Neural crest cell (in vitro differentiated cells): ENCODE results near the gene RAG2. TPM values are rescaled to one million over a fixed set of nuclear protein-coding genes. Genes with fewer than 3 reads are reported as not detected.

ENCODE experiments used
- DNase-seq: peaks from one replicate; pipeline ENCODE4 v3.0.0; 2021; ENCODE audit warnings: low read depth, mixed read lengths, low spot score
- H3K27ac Mint-ChIP-seq: one replicate; pipeline ENCODE4 v1.8.0; 2021; ENCODE audit warnings: mild to moderate bottlenecking, mixed read lengths; ENCODE audit not compliant: unreplicated experiment
- H3K27me3 Mint-ChIP-seq: 2 replicates; pipeline ENCODE4 v1.8.0; 2021; ENCODE audit warnings: low read depth, mild to moderate bottlenecking, mixed read lengths
- H3K36me3 Mint-ChIP-seq: 2 replicates; pipeline ENCODE4 v1.8.0; 2021; ENCODE audit warnings: low read depth, mild to moderate bottlenecking, mixed read lengths
- H3K4me1 Mint-ChIP-seq: 2 replicates; pipeline ENCODE4 v1.8.0; 2021; ENCODE audit warnings: mixed read lengths
- H3K4me3 Mint-ChIP-seq: one replicate; pipeline ENCODE4 v1.8.0; 2021; ENCODE audit warnings: mild to moderate bottlenecking, mixed read lengths
- H3K9me3 Mint-ChIP-seq: 2 replicates; pipeline ENCODE4 v1.8.0; 2021; ENCODE audit warnings: mixed read lengths
- CTCF ChIP-seq: fragments of 200-600 bp; sonication (generic); conservative IDR thresholded peaks from 2 replicates; pipeline ENCODE4 v1.5.0; 2021; ENCODE audit warnings: antibody characterized with exemption, mild to moderate bottlenecking
- total RNA-seq: library from RNA; stranded (reverse); gene quantifications from 2 replicates; pipeline ENCODE4 v1.2.1, GENCODE V29; 2021

The RAG2 gene
- total RNA-seq, 1 donor from 2014 or later = not detected

- H3K27ac Mint-ChIP-seq = no peak overlapping the region
- peaks cover 5% of the 10 kb centered on the region for H3K4me1 Mint-ChIP-seq
- no peak for TF ChIP-seq CTCF
- DNase-seq = no peak
- no peaks in the 10 kb centered on the region for H3K27me3 Mint-ChIP-seq
- no peak overlapping the region for H3K4me3 Mint-ChIP-seq
- no peaks in the 10 kb centered on the region for H3K36me3 Mint-ChIP-seq
- no peaks in the 10 kb centered on the region for H3K9me3 Mint-ChIP-seq
These were observed 2.1 kb upstream of the RAG2 start for GRCh38 chr11:36600180-36600579.

DNA sequence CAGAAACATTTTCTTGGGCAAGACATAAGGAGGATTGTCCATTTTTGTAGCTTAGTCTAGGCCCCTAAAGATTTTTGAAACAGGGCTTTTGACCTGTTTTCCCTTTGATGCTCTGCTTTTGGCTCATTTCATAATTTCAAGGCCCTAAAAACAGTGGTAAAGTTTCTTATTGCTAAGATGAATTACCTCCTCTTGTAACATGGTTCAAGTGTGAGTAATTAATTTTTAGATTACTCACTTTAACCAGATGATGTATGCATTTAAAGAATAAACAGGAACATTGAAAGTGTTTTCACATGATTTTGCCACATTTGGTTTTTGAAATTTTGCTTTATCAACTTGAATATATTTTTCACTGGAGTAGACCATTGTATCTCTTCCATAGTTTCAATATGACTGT is 1.2 kb downstream of the RAG2 start:
- H3K9me3 Mint-ChIP-seq = peaks cover 5% of the 10 kb centered on the region
- no peak for TF ChIP-seq CTCF
- no peak overlapping the region for H3K4me3 Mint-ChIP-seq
- no peak for DNase-seq
- H3K27ac Mint-ChIP-seq = no peak overlapping the region
- peaks cover 12% of the 10 kb centered on the region for H3K27me3 Mint-ChIP-seq
- peaks cover 15% of the 10 kb centered on the region for H3K4me1 Mint-ChIP-seq
- H3K36me3 Mint-ChIP-seq = no peaks in the 10 kb centered on the region

DNA sequence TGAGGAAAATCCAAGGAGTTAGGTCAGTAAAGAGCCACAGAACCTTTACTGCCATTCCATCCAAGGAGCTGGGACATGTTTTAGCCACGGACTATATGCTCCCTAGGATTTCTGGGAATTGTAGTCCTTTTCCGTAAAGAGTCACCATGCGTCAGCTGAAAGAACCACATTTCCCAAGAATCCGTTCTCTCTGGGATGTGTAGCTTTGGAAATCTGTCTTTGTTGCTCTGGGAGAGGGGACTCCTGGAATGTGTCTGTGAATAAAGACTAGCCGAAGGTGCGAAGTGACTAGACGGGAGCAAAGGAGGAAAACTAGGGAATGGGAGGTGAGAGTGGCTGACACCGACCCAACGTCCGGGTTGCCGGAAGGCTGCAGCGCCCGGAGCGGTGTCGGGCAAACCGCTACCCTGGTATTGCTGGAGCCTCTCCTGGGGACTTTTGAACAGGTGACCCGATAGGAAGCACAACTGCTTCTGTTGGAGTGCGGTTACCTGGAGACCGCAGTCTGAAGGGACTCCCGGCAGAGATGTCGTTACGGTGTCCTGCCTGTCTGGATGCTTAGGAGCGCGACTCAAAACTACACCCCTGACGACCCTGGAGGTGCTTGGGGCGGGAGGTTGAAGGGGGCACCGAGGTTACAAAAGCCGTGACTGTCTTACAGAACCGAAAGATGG is 3.6 kb downstream of the RAG2 start, which contains the start of gene IFTAP:
IFTAP (plus strand) TSS at position 187 of the 674 bp plus-strand sequence. CDS start 15,602 bp downstream, outside the sequence.
- Mint-ChIP-seq H3K27ac (peak within 1 kb of the TSS; percentile 24), H3K4me3 (peak within 1 kb of the TSS; percentile 93)

GRCh38 chr11:36591433-36591832 is 6.6 kb downstream of the RAG2 start:
- no peaks in the 10 kb centered on the region for H3K36me3 Mint-ChIP-seq
- no peak overlapping the region for H3K4me3 Mint-ChIP-seq
- peaks cover 5% of the 10 kb centered on the region for H3K9me3 Mint-ChIP-seq
- peaks cover 15% of the 10 kb centered on the region for H3K4me1 Mint-ChIP-seq
- H3K27me3 Mint-ChIP-seq = peaks cover 64% of the 10 kb centered on the region
- no peak overlapping the region for H3K27ac Mint-ChIP-seq
- TF ChIP-seq CTCF = no peak
- no peak for DNase-seq

More for the DNA sequence above, 3.6 kb downstream of the RAG2 start, which contains the start of gene IFTAP:
- H3K27me3 Mint-ChIP-seq = peaks cover 34% of the 10 kb centered on the region
- H3K36me3 Mint-ChIP-seq = no peaks in the 10 kb centered on the region
- peaks cover 5% of the 10 kb centered on the region for H3K9me3 Mint-ChIP-seq
- peak; percentile 43 for DNase-seq
- H3K4me1 Mint-ChIP-seq = peaks cover 15% of the 10 kb centered on the region
- TF ChIP-seq CTCF = no peak

- H3K4me3 Mint-ChIP-seq = no peak overlapping the region
- peaks cover 73% of the 10 kb centered on the region for H3K27me3 Mint-ChIP-seq
- H3K36me3 Mint-ChIP-seq = no peaks in the 10 kb centered on the region
- no peak for TF ChIP-seq CTCF
- no peak for DNase-seq
- H3K4me1 Mint-ChIP-seq = peaks cover 14% of the 10 kb centered on the region
- H3K27ac Mint-ChIP-seq = no peak overlapping the region
- H3K9me3 Mint-ChIP-seq = peaks cover 5% of the 10 kb centered on the region
These were observed 7.5 kb downstream of the RAG2 start for GRCh38 chr11:36590513-36590912.
